Posterior vena cava (tissue), 2 donors: ENCODE results near the gene CES3. TPM values are rescaled to one million over a fixed set of nuclear protein-coding genes. Genes with fewer than 3 reads are reported as not detected.

Source experiments
- DNase-seq: peaks from one replicate; pipeline ENCODE4 v3.0.0-alpha.2; 2020; ENCODE audit warnings: low spot score
- intact Hi-C, 2 donors: fragments of 100-400 bp; cut with DNase I; formaldehyde crosslinking; loops; one replicate each; pipeline versions ENCODE4 v1.14.1 to v1.14.2; 2022 to 2023
- total RNA-seq, 2 donors: library from RNA; stranded (reverse); fragmentation: NEBNext Ultra II Directional; extraction: Animal tissue kit (Norgen Biotek cat#: 25700); gene quantifications; one replicate each; pipeline ENCODE4 v1.2.1, GENCODE V29; 2021
- donor health status: DM: yes; HTN: yes; CAD: no.
- donor health status: DM: yes; HTN: yes; CAD: no.

Gene CES3
- total RNA-seq, 2 donors from 2014 or later, result 0.10 to 1.3 TPM

DNA sequence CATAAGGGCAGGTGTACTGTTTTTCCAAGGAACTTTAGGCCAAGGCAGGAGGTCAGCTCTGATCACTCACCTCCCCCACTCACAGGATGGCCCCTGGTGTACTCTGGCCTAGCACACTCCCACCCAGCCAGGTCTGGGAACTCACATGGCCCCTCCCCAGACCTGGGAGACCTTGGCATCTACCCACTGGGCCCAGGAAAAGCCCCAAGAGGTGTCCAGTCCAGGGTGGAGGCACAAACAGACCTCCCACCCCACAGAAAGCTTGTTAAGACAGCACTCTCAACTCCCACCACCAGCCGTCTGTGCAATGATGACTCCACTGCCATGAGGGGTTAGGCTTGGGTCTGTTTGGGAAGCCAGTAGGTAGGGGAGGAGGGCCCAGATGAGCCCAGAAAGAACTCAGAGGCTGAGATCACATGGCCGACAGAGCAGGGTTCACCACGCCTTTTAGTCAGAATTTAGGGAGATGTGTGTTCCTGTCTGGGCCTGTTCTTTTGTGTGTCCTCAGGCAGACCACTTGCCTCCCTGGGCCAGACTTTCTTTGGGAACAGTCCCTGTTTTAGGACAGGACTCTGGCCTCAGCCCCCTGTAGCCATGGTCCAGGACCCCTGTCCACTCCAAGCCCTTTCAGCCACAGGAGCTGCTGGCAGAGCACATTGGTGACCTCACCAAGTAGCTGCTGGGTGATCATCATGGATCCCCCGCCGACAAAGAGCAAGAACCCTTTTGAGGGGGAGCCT, 55.8 kb downstream of the CES3 start:
- peak; percentile 38 for DNase-seq
- intact Hi-C loops, result loop anchor here in 1 of 2 donors (1.0 kb wide), 1 partner anchor 138 kb away; no protein-coding TSS in a partner anchor

DNA sequence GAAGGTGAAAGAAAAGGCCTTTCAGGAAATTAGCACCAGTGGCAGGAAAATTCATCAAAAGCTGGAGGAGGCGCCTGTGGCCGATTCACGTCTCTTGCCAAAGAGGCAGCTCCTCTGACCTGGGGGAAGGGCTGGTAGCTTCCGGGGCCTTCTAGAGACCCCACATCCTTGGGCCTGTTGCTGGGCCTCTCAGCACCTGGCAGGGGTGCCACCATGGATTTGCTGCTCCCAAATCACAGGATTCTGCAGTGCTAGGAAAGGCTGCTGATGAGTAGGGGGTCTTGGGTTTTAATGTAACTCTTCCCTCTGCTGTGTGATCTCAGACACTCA, 56.3 kb downstream of the CES3 start:
- DNase-seq, result peak; percentile 58
- intact Hi-C loops, result loop anchor here in 1 of 2 donors (1.0 kb wide), 1 partner anchor 138 kb away; no protein-coding TSS in a partner anchor

DNA sequence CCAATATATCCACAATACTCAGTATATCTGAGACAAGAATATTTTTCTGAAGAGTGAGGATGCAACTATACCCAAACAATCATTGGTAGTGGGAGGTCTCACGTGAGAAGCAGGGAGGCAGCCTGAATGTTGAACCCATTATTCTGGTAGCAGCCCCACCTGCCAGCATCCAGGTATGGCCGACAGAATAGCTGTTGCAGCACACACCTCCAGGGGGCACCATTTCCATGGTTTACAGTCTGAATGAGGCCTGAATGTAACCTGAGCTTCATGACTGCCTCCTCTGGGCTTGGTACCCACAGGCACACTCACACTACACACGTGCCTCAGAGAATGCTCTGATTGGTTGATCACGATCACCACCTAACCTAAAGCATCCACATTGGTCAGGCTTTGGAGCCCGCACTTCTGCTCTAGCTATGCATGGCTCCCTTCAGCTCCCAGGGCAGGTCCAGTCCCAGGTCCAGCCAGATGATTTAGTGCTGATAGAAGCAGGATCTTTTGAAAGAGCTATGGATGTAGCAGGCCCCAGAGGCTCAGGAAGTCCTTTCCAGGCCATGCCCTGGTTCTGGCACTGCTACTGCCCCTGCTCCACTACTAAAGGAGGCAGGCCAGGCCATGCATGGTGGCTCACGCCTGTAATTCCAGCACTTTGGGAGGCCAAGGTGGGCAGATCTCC, 56.9 kb downstream of the CES3 start:
- intact Hi-C loops, result loop anchor here in 1 of 2 donors (1.0 kb wide), 1 partner anchor 137 kb away; no protein-coding TSS in a partner anchor
- peak; percentile 87 for DNase-seq

DNA sequence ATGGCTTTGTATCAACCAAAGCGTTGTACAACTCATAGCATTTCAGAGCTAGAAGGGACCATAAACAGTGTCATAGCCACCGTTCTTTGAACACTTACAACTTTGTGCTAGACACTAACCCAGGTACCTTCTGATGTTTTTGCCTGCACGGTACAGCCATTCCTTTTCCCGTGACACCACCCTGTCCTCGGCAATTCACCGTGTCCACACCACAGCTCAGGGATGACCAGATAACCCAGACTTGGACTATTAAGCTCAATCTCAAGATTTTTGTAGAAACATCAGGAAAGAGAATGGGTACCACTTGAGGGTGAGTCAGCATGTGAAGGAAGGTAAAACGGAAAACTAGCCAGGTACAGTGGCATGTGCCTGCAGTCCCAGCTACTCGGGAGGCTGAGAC, 58.1 kb downstream of the CES3 start:
- intact Hi-C loops, result no loop called here
- DNase-seq, result peak; percentile 45

DNA sequence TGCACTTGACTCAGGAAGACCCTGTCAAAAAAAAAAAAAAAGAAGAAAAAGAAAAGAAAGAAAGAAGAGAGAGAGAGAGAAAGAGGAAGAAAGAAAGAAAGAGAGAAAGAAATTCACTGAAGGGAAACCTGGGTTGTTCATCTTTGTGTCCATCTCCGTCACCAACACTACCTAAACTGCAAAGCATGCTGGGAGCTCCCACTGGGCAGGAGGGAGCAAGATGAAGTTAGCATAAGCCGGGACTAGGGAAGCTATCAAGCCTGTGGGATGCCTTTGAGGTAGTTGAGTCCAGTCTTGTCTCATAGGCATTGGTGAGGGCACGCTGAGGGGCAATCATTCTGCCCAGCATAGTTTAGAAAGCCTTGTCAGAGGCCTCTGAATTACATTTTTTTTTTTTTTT, 60.3 kb downstream of the CES3 start:
- intact Hi-C loops, result no loop called here
- no peak for DNase-seq

DNA sequence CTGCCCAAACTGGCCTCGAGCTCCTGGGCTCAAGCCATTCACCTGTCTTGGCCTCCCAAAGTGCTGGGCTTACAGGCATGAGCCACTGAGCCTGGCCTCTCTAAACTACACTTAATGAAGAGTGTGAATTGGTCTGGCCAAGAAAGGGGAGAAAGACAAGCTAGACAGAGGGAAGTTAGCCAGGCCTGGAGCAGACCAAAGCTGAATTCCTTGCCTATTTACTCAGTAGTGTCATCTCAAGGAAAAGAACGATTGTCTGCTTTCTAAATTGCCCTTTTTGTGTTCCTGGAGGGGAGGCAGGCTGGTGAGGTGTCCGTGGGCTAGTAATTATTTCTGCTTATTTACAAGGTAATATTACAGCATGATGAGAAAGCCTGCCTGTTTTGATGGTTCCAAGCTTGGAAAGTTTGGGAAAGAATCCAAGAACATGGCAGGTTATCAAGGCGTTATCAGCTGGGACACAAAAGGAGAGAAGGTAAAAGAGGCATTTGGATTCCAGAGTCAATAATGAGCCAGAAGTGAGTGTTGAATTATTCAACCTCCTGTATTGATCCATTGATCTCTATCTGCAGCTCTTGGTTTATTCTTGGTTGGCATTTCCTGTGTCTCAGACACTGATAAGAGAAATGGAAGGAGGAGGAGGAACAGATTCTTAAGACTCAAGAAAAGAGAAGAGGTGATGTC, 61.6 kb downstream of the CES3 start:
- DNase-seq, result peak; percentile 45
- intact Hi-C loops, result no loop called here

DNA sequence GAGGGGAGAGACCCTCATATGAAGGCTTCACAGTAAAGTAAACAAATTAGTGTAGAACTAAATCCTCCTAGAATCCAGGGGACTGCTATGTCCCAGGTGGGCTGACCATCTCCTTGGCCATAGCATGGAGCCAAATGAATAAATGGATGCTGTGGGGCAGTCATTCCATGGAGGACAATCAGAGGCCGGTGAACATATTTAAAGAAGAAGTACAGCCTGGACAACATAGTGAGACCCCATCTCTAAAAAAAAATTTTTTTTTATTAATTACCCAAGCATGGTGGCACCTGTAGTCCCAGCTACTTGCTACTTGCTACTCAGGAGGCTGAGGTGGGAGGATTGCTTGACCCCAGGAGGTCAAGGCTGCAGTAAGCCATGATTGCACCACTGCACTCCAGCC, 62.6 kb downstream of the CES3 start:
- no peak for DNase-seq
- intact Hi-C loops, result no loop called here

Other genes with a start within 250 kb of the CES3 start
- gene DYNC1LI2, start 209.7 kb upstream of the CES3 start, total RNA-seq, result 100 to 1,000 TPM; 159 to 192 TPM
- under 1 TPM in 1 of 2 donors, not detected in 1; 0.28 TPM for gene TERB1, start 159.7 kb upstream of the CES3 start, total RNA-seq
- 10 to 100 TPM; 37.4 to 37.6 TPM for gene NAE1, start 130.3 kb upstream of the CES3 start, total RNA-seq
- not detected for gene CA7, start 116.9 kb upstream of the CES3 start, total RNA-seq
- 1 to 10 TPM; 5.0 to 5.5 TPM for gene PDP2, start 80.8 kb upstream of the CES3 start, total RNA-seq
- gene CDH16, start 42.4 kb upstream of the CES3 start, total RNA-seq, result not detected
- gene RRAD, start 35.7 kb upstream of the CES3 start, total RNA-seq, result 10 to 100 TPM in 1 of 2 donors, 1 to 10 TPM in 1; 8.2 to 11.6 TPM
- 10 to 100 TPM; 53.0 to 60.3 TPM for gene CIAO2B, start 26.9 kb upstream of the CES3 start, total RNA-seq
- 10 to 100 TPM; 26.7 to 31.3 TPM for gene CES2, start 25.8 kb upstream of the CES3 start, total RNA-seq
- gene CES4A, start 27.3 kb downstream of the CES3 start, total RNA-seq, result 1 to 10 TPM; 2.8 to 7.4 TPM
- 10 to 100 TPM; 39.7 to 42.0 TPM for gene CBFB, start 67.9 kb downstream of the CES3 start, total RNA-seq
- 10 to 100 TPM; 10.4 to 12.0 TPM for gene PHAF1, start 148.7 kb downstream of the CES3 start, total RNA-seq
- gene B3GNT9, start 189.7 kb downstream of the CES3 start, total RNA-seq, result 10 to 100 TPM; 13.0 to 22.0 TPM
- gene TRADD, start 198.6 kb downstream of the CES3 start, total RNA-seq, result 10 to 100 TPM; 15.6 to 17.4 TPM
- gene FBXL8, start 198.7 kb downstream of the CES3 start, total RNA-seq, result 10 to 100 TPM in 1 of 2 donors, 1 to 10 TPM in 1; 9.2 to 13.0 TPM
- 10 to 100 TPM; 25.8 to 40.1 TPM for gene HSF4, start 203.5 kb downstream of the CES3 start, total RNA-seq
- gene NOL3, start 209.3 kb downstream of the CES3 start, total RNA-seq, result 10 to 100 TPM; 18.8 to 31.6 TPM
- gene MATCAP1, start 222.7 kb downstream of the CES3 start, total RNA-seq, result 10 to 100 TPM; 18.3 to 22.1 TPM
- 1 to 10 TPM; 1.6 to 3.1 TPM for gene EXOC3L1, start 228.9 kb downstream of the CES3 start, total RNA-seq
- gene E2F4, start 230.9 kb downstream of the CES3 start, total RNA-seq, result 10 to 100 TPM; 42.0 to 43.8 TPM
- 1 to 10 TPM in 1 of 2 donors, under 1 TPM in 1; 0.93 to 1.2 TPM for gene ELMO3, start 237.9 kb downstream of the CES3 start, total RNA-seq